ENCODE data around the gene USP17L22. TPM values are rescaled to one million over a fixed set of nuclear protein-coding genes. Genes with fewer than 3 reads are reported as not detected.

USP17L22 gene
- total RNA-seq, 1 donor from 2014 or later = not detected

Other genes with a start within 250 kb of the USP17L22 start
- not detected in 2 replicates for gene FAM90A26, start 97.2 kb upstream of the USP17L22 start, total RNA-seq
- not detected in 2 replicates for gene USP17L10, start 57.0 kb upstream of the USP17L22 start, total RNA-seq
- not detected in 2 replicates for gene USP17L11, start 52.2 kb upstream of the USP17L22 start, total RNA-seq
- not detected in 2 replicates for gene USP17L12, start 47.5 kb upstream of the USP17L22 start, total RNA-seq
- gene USP17L13, start 42.7 kb upstream of the USP17L22 start, total RNA-seq = not detected in 2 replicates
- gene USP17L15, start 33.2 kb upstream of the USP17L22 start, total RNA-seq = not detected in 2 replicates
- gene USP17L17, start 23.7 kb upstream of the USP17L22 start, total RNA-seq = not detected in 2 replicates
- gene USP17L18, start 19.0 kb upstream of the USP17L22 start, total RNA-seq = not detected in 2 replicates
- not detected in 2 replicates for gene USP17L19, start 14.2 kb upstream of the USP17L22 start, total RNA-seq
- not detected in 2 replicates for gene USP17L20, start 9.5 kb upstream of the USP17L22 start, total RNA-seq
- not detected in 2 replicates for gene USP17L21, start 4.7 kb upstream of the USP17L22 start, total RNA-seq
- gene USP17L24, start 57.5 kb downstream of the USP17L22 start, total RNA-seq = not detected in 2 replicates
- not detected in 2 replicates for gene USP17L25, start 62.3 kb downstream of the USP17L22 start, total RNA-seq
- not detected in 2 replicates for gene USP17L26, start 67.0 kb downstream of the USP17L22 start, total RNA-seq
- gene USP17L5, start 71.8 kb downstream of the USP17L22 start, total RNA-seq = not detected in 2 replicates
- gene USP17L27, start 76.5 kb downstream of the USP17L22 start, total RNA-seq = not detected in 2 replicates
- not detected in 2 replicates for gene USP17L28, start 81.3 kb downstream of the USP17L22 start, total RNA-seq
- not detected in 2 replicates for gene USP17L29, start 86.0 kb downstream of the USP17L22 start, total RNA-seq
- not detected in 2 replicates for gene USP17L30, start 95.5 kb downstream of the USP17L22 start, total RNA-seq
- not detected in 2 replicates for gene DEFB131A, start 176.8 kb downstream of the USP17L22 start, total RNA-seq